Middle frontal gyrus (tissue), 1 donor: ENCODE measurements around the gene POLRMT.
A peak's percentile ranks its signal among the peaks of the same experiment; 100 is the strongest.

Experiments used
- DNase-seq: peaks from one replicate; pipeline ENCODE4 v3.0.0-alpha.2; 2015; ENCODE audit warnings: low spot score; ENCODE audit errors: extremely low spot score

POLRMT gene

DNA sequence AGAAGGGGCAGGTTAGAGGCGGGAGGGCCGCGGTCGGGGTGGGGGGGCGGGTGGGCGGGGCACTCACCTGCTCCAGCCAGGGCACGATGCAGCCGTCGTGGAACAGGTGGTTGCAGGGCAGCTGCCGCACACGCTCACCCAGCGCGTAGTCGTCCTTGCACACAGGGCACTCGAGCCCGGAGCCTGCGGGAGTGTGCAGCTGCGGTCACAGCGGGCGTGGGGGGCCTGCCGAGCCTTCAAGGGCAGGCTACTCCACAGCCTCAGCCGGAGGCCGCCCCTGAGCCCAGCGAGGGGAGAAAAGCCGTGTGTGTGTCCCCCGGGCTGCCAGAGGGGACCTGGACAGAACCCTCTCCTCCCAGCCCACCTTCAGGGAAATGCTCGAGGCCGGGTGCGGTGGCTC is 15.0 kb upstream of the POLRMT start:
- DNase-seq, result no peak

DNA sequence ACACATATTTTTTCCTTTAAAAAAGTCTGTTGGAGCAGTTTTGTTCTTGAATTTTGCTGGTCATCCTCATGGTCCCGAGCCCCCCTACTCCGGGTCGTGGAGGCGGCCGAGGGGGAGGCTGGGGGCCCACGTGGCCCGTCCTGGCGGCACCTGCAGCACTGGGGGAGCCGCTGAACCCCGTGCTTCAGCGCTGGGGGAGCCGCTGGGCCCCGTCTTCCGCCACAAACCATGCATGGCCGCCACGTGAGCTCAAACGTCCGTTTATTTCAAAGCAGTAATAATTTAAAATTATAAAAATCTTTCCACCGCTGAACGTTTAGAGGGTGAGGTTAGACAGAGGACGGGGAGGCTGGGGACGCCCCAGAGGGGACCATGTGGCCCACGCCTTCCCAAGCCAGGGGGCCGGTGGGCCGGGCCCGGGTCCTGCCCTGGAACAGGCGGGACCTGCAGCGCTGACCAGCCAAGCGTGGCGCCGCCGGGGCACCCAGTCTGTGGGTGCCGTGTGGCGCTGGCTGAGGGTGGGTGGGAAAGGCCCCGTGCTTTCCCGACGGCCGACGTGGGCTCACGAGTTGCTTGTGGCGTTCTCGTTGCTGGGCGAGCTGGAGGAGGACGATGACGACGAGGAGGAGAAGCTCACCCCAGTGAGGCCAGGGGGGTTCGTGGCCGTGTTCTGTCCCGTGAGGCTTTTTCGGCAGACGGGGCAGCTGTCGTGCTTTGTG is 14.4 kb upstream of the POLRMT start:
- DNase-seq, result no peak

DNA sequence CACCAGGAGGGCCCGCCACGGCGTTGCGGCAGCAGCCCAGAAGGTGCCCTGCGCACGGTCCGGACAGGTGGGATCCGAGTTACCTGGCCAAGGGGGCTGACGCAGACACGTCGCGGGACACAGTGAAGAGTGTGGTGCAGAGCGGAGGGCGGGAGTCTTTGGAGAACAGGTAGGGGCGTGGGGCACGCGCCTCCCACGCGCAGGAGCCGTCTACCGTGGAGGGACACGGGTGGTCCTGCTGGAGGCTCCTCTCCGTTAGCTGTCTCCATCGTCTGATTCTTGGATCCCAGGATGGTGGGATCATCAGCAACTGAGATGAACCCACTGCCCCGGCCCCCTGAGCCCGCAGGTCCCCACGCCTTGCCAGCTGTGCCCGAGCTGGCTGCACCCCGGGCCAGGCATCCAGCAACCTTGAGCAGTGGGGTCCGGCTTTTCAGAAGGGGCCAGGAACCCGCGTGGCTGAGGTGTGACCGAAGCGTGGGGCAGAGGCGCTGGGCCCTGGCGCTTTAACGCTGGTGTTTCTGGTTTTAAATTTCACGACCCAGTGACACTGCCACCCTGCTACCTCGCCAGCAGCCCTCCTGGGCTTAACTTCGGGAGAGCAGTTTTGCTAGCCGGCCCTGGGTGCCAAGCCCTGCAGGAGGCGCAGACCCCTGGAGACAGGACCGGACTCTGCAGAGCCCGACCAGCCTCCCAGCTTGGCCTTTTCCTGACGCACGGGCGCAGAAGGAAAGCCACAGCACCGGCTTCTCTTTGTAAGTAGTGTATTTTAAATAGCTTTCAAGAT is 13.6 kb upstream of the POLRMT start:
- DNase-seq, result no peak

DNA sequence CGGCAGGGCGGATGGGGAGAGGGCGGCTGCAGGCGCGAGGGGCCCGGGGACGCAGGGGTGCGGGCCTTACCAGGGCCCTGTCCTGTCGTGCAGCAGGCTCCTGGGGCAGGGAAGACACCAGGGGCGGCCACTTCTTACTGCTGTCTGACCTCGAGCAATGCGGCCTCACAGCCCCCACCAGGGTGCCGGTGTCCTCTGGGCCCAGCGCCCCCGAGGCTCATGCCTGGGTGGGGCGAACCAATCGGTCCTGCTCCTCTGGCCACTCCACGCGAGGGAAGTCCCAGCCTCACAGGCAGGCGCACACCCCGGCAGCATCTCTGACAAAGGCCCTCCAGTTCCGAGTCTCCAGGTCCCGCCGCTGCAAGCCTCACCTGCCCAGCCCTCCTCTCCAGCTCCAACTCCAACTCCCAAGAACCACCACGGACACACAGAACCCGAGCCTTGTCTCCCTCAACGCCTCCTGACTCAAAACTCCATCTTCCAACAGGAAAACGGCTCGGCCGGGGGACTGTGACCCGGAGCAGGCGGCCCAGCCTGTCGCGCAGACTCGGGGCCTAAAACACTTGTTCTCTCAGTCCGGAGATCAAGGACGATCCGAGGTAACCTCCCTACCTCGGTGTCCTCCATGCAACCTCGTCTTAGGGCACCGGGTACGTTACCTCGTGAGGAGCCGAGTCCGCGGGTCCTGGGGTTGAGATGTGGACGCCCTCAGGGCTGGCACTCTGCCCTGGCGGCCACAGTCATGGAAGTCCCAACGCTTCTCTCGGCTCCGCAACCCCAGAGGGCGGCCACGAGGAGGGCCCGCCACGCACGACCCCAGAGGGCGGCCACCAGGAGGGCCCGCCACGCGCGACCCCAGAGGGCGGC is 12.8 kb upstream of the POLRMT start:
- DNase-seq, result no peak

DNA sequence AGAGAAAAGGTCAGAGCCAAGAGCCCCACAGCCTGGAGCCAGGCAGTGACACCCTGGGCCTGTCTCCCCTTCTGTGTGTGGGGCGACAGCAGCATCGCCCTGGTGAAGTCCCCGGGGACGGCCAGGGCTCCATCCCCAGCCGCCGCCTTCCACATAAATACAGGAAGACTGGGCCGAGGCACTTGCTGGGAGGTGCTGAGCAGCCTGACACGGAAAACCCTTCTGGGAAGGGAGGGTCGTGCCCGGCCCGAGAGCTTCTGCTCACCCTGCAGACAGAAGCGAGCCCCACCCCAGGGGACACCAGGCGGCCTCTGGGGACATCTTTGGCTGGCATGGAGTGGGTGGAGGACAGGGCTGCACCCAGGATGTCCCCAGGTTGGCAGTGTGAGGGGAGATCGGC is 11.5 kb upstream of the POLRMT start:
- no peak for DNase-seq

DNA sequence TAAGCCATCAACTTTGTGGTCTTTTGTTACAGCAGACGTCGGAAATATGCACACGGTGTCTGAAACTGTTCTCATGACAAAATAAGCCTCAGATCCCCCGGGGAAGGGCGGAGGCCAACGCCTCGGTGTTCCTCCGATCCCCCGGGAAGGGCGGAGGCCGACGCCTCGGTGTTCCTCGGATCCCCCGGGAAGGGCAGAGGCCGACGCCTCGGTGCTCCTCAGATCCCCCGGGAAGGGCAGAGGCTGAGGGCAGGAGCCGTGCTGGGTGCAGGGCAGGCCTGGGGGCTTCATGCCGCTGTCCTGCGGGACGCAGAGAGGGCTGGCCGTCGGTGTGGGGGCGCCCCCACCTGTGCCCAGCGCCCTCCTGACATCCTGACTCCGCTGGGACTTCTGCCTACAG is 11.0 kb upstream of the POLRMT start:
- DNase-seq, result no peak

DNA sequence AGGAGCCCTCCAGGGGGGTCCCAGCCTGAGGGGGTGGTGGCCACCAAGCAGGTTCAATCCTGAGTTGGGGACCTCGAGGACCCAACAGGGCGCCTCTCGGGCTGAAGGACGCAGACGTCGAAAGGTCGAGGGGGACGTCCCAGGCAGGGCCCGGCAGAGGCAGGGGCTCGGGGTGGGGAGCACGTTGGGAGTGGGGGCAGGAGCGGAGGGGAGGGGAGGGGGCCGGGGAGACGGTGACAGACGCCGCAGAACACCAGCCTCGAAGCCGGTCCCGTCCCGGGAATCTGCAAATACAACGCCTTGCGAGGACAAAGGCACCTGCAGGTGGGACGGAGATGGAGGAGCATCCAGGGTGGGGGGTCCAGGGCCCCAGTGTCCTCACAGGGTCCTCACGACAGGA is 10.4 kb upstream of the POLRMT start:
- DNase-seq, result no peak

DNA sequence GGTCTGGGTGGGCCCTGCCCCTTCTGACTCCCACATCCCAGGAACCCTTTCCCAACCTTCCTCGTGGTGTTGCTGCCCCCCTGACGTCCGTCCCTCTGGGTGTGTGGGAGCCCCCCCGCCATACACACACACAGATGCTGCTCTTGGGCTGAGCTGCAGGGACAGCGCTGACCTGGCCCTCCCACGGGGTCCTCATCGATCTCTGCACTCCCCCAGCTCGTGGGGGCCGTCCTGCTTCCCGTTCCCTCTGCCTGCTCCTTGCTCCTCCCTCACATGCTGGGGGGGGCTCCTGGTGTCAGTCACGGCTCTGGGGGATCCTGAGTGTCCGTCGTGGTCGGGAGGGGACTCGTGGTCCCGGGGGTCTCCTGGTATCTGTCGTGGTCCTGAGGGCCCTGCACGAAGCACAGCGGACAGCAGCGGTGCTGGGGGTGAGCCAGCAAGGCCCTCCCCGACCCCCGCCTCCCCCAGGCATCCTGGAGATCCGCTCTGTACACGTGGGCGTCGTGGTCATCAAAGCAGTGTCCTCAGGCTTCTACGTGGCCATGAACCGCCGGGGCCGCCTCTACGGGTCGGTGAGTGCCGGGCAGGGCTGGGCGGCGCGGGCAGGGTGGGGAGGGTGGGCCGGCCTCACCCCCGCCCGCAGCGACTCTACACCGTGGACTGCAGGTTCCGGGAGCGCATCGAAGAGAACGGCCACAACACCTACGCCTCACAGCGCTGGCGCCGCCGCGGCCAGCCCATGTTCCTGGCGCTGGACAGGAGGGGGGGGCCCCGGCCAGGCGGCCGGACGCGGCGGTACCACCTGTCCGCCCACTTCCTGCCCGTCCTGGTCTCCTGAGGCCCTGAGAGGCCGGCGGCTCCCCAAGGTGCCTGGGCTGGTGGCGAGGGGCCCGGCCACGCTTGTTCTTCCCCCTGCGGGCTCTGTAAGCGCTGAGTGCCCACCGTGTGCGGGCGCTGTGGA is 9.7 kb upstream of the POLRMT start:
- no peak for DNase-seq

DNA sequence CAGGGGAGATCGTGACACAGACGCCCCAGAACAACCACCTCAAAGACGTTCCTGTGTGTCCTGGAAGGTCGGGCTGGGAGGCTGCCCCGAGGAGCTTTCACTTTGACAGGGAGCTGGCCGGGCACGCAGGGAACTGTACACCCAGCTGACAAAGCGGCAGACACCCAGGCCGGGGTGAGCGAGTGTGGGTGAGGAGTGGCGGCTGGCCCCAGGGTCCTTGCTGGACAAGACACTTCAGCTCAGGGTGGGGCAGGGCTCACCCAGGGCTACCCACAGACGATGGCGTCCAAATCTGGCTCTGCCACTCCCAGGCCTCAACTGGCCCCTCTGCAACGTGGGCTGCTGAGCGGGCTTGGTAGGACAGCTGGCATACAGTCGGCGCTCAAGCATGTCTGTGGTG is 8.4 kb upstream of the POLRMT start:
- DNase-seq, result no peak

DNA sequence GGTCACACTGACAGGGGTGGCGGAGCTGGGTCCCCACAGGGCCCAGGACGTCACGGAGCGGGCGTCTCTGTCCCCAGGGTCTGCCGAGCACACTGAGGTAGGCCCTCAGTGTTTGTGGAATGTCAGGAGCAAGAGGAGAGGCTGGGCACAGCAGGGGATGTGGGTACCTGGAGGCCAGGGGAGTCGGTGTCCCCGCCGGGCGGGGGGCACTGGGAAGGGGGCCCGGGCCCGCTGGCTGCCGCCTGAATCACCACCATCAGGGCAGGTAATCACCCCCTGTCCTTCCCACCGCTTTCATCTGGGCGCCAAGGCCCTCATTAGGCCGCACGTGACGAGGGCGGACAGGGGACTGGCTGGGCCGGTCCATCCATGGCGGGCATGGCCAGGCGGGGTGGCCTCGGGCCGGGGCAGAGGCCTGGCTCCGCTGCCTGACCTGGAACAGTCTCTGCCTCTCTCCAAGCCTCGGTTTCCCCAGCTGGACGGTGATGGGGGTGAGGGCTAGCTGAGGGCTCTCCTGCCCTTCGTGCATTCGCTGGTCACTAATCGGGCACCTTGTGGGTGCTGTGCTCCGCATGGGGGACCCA is 7.4 kb upstream of the POLRMT start:
- no peak for DNase-seq

DNA sequence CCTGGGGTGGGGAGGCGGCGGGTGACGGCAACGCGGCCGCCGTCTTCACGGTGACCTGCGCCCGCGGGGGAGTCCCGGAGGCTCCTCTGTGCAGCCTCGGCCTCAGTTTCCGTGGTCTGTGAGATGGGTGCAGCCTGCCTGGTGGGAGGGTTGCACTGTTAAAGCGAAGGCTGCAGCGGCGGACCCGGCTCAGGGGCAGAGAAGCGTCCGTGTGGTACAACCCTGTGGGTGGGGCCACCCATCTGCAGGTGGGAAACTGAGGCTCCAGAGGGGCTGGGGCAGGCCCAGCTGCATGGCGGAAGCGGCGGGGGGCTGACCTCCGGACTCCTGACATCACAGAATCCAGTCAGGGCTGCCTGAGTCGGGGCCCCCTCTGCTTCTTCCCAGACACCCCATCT is 6.8 kb upstream of the POLRMT start:
- no peak for DNase-seq

DNA sequence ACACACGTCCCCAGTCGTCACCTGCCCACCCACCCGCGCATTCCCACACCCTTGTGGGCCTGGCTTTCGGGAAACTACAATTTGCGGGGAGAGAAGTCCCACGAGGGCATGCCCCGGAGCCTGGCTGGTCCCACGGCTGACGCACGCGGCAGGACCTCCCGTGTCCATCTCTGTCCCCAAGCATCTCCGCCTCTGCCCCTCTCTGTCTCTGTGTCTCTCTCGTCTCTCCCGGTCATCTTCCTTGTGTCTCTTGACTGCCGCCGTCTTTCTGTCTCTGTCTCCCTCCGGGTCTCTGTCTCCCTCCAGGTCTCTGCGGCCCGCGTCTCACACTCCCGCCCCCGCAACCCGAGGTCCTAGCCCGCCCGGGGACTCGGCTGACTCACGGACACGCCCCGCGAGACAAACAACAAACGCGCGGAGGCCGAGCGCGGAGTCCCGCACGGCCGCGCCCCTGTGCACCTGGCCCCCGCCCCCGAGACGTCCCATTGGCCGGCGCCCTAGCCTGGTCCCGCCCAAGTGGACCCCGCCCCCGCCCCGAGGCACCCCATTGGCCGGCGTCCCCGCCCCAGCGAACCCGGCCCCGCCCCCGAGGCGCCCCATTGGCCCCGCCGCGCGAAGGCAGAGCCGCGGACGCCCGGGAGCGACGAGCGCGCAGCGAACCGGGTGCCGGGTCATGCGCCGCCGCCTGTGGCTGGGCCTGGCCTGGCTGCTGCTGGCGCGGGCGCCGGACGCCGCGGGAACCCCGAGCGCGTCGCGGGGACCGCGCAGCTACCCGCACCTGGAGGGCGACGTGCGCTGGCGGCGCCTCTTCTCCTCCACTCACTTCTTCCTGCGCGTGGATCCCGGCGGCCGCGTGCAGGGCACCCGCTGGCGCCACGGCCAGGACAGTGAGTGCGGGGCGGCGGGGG is 6.2 kb upstream of the POLRMT start, which contains the start of gene FGF22:
TSS of gene FGF22 (plus strand) at position 627 of the 908 bp plus-strand sequence. CDS start at position 674, 47 bp downstream.
- DNase-seq, result peak; percentile 76

DNA sequence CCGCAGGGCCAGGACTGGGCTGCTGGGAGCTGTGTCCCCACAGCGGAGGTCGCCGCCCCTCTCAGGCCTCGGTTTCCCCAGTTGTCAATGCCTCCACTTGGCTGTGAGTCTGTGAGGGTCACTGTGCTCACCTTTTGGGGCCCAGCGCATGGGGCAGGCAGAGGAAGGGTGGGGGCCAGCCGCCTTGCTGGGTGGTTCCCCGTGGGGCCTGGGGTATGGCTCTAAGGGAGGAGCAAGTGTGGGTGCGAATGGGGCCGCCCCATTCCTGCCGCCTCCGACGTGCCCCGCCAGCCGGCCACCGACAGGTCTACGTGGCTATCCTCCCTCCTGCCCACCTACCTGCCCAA is 5.5 kb upstream of the POLRMT start:
- DNase-seq, result no peak

DNA sequence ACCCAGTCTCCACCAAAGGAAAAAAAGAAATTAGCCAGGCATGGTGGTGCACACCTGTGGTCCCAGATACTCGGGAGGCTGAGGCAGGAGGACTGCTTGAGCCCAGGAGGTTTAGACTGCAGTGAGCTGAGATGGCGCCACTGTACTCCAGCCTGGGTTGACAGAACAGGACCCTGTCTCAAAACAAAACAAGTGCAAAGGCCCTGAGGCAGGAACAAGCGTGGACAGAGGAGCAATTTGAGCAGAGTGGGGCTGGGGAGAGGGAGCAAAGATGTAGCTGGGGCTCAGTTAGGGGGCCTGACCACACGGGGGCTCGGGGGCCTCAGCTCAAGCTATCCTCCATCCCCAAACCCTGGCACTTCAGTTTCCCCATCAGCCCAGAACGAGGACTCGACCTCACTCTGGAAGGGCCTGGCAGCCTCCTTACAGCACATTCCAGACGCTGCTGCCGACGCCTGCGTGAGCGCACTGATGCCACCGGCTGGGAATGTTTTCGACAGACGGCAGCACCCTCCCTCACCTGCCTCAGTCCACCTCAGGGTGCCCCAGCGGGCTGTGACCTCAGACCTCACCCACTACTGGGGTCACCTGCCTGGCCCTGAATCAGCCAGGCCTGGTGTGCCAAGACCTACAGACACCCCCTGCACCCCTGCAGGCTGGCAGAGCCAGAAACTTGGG is 1.8 kb upstream of the POLRMT start:
- DNase-seq, result no peak

DNA sequence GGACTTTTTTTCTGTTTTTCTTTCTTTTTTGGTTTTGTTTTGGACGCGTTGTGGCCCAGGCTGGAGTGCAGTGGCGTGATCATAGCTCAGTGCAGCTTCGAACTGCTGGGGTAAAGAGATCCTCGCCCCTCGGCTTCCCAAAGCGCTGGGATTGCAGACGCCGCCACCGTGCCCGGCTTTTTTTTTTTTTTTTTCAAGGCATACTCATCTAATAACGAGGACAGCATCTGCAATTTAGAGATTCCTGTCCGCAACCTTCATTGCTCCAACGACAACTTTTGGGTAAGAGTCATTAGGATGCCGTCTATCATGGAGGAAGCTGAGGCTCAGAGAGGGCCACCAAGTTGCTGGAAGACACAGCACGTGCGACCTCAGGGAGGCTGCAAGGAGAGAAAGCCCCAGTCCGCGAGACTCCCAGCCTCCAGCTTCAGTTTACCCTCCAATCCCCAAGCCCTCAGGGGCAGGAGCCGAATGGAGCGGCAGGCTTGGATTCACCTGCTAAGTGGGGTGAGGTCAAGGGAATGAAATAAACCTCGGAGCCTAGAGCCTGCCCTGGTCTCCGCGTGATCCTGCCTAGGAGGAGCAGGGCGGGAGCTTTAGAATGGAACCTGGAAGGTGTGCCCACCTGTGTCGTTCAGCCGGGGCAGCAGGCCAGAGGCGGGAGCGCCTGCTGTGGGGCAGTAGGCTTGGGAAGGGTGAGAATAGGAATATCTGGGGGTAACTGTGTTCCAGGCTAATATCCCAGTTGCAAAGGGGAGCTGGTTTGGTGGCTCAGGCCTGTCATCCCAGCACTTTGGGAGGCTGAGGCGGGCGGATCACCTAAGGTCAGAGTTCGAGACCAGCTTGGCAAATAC is 676 bp upstream of the POLRMT start:
- DNase-seq, result no peak

DNA sequence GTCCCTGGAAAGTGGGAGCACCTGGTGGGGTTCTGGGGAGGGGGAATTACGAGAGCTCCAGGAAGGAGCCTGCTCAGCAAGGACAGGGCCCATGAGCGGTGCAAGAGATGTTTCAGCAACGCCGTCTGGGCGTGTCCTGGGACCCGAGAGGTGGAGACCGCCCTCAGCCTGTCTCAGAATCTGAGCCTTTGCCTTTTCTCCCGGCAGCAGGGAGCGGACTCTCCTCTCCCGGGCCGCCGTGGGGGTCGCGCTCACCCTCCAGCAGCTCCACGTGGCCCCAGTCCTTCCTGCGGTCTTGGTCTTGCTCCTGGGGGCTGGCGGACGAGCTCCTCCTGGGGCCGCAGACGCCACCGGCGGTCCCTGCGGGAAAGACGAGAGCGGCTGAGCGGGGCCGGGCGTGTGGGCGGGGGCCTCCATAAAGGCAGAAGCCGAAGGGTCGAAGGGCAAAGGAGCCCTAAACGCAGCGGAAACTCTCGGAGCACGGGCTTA is 714 bp downstream of the POLRMT start:
- no peak for DNase-seq

DNA sequence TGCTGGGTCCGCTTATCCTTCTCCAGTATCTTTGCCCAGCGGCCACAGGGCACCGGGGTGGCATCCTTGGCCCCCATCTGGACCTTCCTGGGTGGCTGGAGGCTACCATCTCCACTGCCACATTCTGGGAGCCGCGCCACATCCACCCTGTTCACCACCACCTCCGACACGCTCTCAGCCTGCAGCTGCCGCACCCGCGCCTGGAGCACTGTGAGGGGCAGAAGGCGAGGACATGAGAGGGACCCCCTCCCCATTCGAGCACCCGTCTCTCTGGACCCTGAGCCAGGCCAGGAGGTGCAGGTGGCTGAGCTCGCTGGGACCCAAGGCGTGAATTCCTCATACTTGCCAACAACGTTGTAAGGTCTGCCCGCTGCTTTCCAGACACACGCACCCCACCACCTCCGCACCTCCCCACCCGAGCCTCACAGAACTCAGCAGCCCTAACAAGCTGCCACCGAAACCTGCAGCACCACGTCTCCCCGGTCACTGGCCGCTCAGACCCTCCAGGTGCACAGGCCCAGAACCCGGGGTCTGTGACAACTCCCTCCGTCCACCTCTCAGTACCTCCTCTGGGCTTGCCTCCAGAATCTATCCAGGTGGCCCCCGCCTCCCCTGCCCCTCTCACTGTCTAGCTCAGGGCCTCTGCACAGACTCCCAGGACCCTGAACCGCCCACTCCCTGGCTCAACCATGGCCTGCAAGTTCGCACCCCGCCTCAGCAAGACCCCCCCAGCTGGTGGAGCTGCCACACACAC is 3.2 kb downstream of the POLRMT start:
- no peak for DNase-seq
